PFSK-1 (cell line): ENCODE results near the gene PIH1D1.

Experiments used
- FOXP2 ChIP-seq: optimal IDR thresholded peaks from 2 replicates; pipeline ENCODE3; 2011; ENCODE audit warnings: borderline replicate concordance, control low read depth, inconsistent platforms; ENCODE audit not compliant: insufficient read depth; ENCODE audit errors: extremely low read length, extremely low read depth
- POLR2AphosphoS5 ChIP-seq: IDR thresholded peaks from 2 replicates; pipeline ENCODE4 v1.6.1; 2012; ENCODE audit warnings: low read depth, mild to moderate bottlenecking, control low read depth, low read length, moderate library complexity
- SIN3A ChIP-seq: IDR thresholded peaks from 2 replicates; pipeline ENCODE4 v1.6.1; 2012; ENCODE audit warnings: mild to moderate bottlenecking, low read length, moderate library complexity, borderline replicate concordance; ENCODE audit not compliant: insufficient read depth
- TAF1 ChIP-seq: IDR thresholded peaks from 2 replicates; pipeline ENCODE4 v1.6.1; 2012; ENCODE audit warnings: low read length, control low read depth, borderline replicate concordance; ENCODE audit not compliant: insufficient read depth
- TF ChIP-seq, protein P1 (sequence below), 2 experiments: IDR thresholded peaks; 2 replicates each; pipeline versions ENCODE4 v1.6.1 to v1.8.0; 2011 to 2012; ENCODE audit warnings: low read depth in 2 of 2, low read length in 2 of 2, control low read depth in 1 of 2, inconsistent platforms in 1 of 2, mild to moderate bottlenecking in 1 of 2, moderate library complexity in 1 of 2; ENCODE audit not compliant: insufficient read depth in 1 of 2

PIH1D1 gene

DNA sequence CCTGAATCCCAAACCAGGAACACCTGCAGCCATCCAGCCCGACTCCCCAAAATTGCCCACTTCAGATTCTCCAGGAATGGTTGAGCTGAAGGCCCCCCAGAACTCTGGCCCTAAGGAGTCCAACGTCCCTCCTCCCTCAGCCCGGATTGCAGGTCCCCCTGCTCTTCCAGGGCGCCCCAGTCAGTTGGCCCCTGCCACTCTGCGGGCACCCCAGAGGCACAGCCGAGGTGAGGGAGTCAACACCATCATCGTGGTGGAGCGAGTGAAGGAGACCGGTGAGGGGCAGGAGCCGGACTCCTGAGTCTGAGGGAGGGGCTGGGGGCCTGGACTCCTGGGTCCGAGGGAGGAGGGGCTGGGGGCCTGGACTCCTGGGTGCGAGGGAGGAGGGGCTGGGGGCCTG, 24.3 kb downstream of the PIH1D1 start:
- TF ChIP-seq SIN3A: no peak
- TF ChIP-seq, protein P1, sequence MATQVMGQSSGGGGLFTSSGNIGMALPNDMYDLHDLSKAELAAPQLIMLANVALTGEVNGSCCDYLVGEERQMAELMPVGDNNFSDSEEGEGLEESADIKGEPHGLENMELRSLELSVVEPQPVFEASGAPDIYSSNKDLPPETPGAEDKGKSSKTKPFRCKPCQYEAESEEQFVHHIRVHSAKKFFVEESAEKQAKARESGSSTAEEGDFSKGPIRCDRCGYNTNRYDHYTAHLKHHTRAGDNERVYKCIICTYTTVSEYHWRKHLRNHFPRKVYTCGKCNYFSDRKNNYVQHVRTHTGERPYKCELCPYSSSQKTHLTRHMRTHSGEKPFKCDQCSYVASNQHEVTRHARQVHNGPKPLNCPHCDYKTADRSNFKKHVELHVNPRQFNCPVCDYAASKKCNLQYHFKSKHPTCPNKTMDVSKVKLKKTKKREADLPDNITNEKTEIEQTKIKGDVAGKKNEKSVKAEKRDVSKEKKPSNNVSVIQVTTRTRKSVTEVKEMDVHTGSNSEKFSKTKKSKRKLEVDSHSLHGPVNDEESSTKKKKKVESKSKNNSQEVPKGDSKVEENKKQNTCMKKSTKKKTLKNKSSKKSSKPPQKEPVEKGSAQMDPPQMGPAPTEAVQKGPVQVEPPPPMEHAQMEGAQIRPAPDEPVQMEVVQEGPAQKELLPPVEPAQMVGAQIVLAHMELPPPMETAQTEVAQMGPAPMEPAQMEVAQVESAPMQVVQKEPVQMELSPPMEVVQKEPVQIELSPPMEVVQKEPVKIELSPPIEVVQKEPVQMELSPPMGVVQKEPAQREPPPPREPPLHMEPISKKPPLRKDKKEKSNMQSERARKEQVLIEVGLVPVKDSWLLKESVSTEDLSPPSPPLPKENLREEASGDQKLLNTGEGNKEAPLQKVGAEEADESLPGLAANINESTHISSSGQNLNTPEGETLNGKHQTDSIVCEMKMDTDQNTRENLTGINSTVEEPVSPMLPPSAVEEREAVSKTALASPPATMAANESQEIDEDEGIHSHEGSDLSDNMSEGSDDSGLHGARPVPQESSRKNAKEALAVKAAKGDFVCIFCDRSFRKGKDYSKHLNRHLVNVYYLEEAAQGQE (IDR thresholded peaks at IDR 0.05; ENCODE audit: insufficient read depth in 1 of 2, low read depth in 2 of 2, low read length in 2 of 2): no peak
- no peak for TF ChIP-seq FOXP2
- TF ChIP-seq POLR2AphosphoS5: no peak

DNA sequence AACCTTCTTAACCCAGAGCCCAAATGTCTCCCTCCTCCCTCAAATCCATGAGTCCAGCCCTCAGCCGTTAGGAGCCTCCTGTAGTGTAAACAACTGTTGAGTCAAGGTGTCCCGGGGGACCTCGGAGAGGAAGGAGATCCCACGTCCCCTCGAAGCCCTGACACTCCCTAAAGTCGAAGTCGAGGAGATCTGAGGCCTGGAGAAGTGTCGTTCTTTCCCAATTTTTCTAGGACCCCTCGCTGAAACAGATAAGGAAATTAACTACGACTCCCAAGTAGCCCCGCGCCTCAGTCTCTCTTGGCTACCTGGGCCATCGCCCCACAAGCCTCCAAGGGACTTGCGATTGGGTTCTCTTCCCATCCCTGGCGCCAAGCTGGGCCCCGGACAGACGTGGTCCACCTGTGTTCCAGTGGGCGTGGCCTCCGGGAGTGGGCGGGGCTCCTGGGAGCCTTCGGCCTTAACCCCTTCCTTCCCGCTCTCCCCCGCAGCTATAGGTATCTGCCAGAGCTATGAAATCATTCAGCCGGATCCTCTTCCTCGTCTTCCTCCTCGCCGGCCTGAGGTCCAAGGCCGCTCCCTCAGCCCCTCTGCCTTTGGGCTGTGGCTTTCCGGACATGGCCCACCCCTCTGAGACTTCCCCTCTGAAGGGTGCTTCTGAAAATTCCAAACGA, 25.6 kb downstream of the PIH1D1 start:
- no peak for TF ChIP-seq SIN3A
- TF ChIP-seq, protein P1 (IDR thresholded peaks at IDR 0.05; ENCODE audit: insufficient read depth in 1 of 2, low read depth in 2 of 2, low read length in 2 of 2): no peak
- TF ChIP-seq FOXP2: no peak
- TF ChIP-seq POLR2AphosphoS5: no peak
- TF ChIP-seq TAF1: no peak

DNA sequence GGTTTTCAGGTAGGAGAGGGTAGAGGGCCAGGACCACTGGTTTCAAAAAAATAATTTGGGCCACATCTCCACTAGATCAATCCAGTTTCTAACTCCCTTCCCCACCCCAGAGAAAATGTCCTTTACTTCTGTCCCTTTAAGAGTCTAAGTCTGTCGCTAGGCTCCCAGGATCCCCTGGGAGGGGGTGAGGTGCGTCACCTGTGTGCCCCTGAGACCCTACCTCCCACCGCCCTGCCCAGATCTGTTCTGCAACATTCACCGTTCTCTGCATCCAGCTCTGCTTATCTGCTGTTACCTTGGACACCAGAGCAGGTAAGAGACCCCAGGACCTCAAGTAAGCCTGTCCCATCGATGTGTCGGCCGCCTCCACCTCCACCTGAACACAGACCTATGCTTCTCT, 26.4 kb downstream of the PIH1D1 start, which contains the start of gene GFY:
Gene GFY, plus strand, starts transcription at position 211 of the 400 bp plus-strand sequence. CDS start 1,043 bp downstream, outside the sequence.
- TF ChIP-seq FOXP2 (no peak), TAF1 (no peak), SIN3A (no peak), POLR2AphosphoS5 (no peak)
- TF ChIP-seq, protein P1 (IDR thresholded peaks at IDR 0.05; ENCODE audit: insufficient read depth in 1 of 2, low read depth in 2 of 2, low read length in 2 of 2): no peak

DNA sequence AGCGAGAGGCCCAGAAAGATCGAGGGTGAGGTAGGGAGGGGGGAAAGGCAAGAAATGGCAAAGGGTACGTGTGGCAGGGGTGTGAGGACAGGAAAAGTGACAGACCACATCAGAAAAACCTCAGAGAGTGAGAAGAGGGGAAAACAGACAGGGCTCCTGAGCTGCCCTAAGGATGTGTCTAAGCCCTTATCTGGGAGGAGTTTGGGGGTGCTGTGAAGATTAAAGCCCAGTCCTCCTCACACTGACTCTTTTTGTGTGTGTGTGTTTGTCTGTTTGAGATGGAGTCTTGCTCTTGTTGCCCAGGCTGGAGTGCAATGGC, 27.7 kb downstream of the PIH1D1 start:
- no peak for TF ChIP-seq POLR2AphosphoS5
- TF ChIP-seq, protein P1 (IDR thresholded peaks at IDR 0.05; ENCODE audit: insufficient read depth in 1 of 2, low read depth in 2 of 2, low read length in 2 of 2): no peak
- no peak for TF ChIP-seq TAF1
- TF ChIP-seq SIN3A: no peak
- TF ChIP-seq FOXP2: no peak

DNA sequence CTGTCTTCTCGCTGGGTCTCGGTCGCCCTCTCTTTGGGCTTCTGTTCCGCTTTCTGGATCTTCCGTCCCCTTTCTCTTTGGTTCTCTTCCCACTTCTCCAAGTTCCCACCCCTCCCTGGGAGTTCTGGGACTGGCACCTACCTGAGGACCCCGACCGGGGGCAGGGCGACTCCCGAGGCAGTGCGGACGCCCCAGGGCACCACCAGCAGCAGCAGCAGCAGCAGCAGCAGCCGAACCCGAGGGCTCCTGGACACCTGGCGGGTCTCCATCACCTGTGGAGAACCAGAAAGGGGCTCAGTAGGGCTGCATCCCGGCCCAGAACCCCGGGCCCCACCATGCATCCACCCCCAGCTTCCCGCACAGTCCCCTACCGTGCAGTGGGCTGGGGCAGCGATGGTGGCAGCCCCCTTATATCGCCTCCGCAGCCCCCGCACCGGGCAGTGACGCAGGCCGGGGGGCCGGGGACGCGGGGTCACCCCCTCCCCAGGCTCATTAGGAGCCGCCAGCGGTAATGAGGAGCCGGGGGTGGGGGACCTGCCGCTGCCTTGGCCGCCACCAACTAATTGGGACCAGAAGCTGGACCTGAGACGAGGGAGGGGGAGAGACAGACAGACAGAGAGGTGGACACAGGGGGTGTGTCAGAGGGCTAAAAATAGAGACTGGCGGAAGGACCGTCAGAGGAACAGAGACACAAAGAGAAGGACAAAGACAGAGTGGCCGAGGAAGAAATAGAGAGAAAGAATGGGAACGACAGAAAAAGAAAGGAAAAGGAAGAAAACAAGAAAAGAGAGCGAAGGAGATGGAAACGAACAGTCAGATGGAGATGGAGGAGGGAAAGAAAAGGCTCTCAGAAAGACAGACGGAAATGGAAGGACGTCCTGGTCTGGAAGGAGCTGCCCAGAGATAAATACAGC, 28.3 kb downstream of the PIH1D1 start, which contains the start of gene PTH2:
Gene PTH2, minus strand, starts transcription at position 371 of the 914 bp plus-strand sequence. Its CDS starts 102 bp downstream, at position 269.
- TF ChIP-seq, protein P1 (IDR thresholded peaks at IDR 0.05; ENCODE audit: insufficient read depth in 1 of 2, low read depth in 2 of 2, low read length in 2 of 2): no peak
- no peak for TF ChIP-seq SIN3A
- TF ChIP-seq TAF1: no peak
- TF ChIP-seq POLR2AphosphoS5: no peak
- TF ChIP-seq FOXP2: no peak
